Measurements from ENCODE around the gene RAB1A.

GRCh38 chr2:65081232-65081685 lies 48.6 kb downstream of the RAB1A start:
- TF ChIP-seq CTCF (IDR thresholded peaks at IDR 0.05) (no peak), EZH2 (IDR thresholded peaks at IDR 0.05; ENCODE audit: borderline replicate concordance, insufficient read depth, low read depth, low read length, poor library complexity, severe bottlenecking) (no peak)
